GM18867 (cell line): ENCODE results near the gene MEOX1.
"Not testable (repeated sequence)": the region's sequence is repeated elsewhere in the genome, so short reads cannot be mapped to it uniquely, and the experiment has no call there.

Source experiments
- ATAC-seq: cut with Tn5 transposase; IDR thresholded peaks from one replicate; pipeline ENCODE4 v1.9.1; 2021; ENCODE audit warnings: mild to moderate bottlenecking, moderate library complexity; ENCODE audit not compliant: unreplicated experiment

Gene MEOX1

DNA sequence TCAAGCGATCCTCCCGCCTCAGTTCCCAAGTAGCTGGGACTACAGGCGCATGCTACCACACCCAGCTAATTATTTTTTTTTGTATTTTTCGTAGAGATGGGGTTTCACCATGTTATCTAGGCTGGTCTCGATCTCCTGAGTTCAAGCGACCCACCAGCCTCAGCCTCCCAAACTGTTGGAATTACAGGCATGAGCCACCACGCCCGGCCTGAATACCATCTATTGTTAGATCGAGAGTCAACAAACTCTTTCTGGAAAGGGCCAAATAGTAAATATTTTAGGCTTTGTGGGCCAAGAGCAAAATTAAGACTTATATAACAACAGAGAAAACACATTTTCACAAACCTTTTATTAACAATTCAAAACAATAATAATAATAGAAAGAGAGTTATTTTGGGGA is 41.6 kb downstream of the MEOX1 start:
- no peak for ATAC-seq

- ATAC-seq = no peak
These were observed 42.0 kb downstream of the MEOX1 start for GRCh38 chr17:43619705-43620104.

GRCh38 chr17:43618276-43618675 is 43.4 kb downstream of the MEOX1 start:
- ATAC-seq = no peak

DNA sequence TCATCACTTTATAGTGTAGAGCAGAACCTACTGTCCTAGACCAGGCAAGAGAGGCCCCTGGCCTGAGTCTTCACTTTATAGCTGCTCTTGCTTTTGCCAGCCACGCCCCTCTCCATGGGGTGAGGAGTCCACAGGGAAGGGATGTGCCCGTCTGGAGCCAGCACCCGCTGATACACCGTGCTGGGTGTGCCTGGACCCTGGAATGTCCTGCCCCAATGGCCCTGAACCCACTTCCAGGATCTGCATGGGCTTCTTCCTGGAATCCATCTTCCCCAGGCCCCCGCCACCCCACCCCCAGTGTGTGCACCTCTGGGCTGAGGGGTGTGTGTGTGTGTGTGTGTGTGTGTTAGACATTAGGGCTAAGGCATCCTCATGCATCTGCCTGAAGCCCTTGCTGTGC is 44.9 kb downstream of the MEOX1 start:
- no peak for ATAC-seq

- ATAC-seq = no peak
These were observed 45.3 kb downstream of the MEOX1 start for GRCh38 chr17:43616421-43616820.

- no peak for ATAC-seq
These were observed 45.7 kb downstream of the MEOX1 start for GRCh38 chr17:43616029-43616351.

GRCh38 chr17:43615330-43616028 is 46.2 kb downstream of the MEOX1 start:
- no peak for ATAC-seq

DNA sequence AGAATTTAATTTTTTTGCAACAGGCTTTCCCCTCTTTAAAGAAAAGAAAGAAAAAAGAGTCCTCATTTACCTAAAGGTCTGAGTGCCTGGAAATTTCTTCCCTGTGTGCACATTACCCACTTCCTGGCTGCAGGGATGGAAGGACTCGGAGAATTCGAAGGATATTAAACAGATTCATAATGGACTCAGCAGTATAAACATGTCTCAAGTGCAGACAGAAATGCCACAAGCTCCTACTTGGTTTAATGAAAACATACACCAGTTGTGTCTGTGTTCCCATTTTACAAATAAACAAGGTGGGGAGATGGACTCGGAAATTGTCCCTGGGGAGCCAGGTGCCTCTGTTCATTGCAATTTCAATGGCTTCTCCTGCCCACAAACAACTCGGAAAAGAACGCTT is 47.2 kb downstream of the MEOX1 start:
- ATAC-seq = no peak

DNA sequence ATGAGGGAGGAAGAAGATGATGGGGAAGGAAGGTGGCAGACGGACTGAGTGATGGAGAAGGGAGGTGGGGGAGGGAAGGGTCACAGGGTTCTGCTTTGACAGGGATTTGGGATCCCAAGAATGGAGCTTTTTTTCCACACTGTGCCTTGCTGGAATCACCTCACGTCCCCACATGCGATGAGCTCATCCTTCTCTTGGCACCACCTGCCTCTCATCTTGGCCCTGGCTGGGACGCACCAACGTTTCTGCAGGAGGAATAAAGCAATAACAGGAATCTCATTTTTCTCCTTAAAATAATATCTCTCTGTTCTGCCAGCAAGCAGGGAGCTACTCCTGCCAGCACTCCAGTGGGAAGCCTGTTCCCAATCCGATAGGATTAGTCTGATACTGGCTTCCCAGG is 47.8 kb downstream of the MEOX1 start:
- ATAC-seq = no peak

DNA sequence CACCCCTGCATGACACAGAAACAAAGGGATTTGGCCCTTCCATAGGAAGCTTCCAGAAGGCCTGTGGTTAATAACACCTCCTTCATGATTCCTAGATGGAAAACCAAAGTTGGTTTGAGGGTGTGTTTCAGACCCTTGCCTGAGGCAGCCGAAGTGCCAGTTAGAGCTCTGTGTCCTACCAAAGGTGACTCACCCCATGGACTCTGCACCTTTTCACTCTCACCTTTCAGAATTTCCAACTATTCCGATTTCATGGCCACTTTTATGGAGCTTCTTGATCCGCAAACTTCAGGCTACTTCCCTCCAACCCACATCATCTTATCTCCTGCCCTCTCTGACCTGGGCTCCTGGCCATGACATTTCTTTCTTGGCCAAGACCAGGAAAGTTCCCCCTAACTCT is 49.2 kb downstream of the MEOX1 start:
- ATAC-seq = no peak

DNA sequence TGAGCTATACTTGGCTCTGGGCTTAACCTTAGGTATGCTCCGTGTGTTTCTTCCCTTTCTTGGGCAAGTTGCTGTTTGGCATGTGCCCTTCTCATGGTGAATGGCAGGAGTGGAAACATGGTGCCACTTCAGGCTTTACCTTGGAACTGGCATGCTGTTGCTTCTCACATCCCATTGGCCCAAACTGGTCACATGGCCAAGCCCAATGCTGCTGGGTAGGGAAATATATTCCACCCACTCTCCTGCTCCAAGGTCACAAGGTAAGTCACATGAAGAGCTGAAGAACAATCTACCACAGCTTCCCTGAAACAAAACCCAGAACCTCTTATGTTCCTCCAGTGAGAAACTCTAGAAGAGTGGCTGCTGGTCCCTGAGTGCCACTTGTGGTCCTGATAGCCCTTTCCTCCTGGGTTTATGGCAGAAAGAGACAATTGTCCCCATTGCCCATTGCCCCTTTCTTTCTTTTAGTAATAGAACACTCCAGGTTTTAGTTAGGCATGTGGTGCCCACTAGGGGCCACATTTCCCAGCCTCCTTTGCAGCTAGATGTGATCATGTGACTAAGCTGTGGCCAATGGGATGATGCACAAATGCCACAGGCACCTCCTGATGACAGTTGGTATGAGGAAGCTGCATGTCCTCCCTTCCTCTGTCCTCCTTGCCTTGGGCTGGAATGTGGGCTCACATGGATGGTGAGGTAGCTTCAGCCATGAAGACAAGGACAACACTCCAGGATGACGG is 50.3 kb downstream of the MEOX1 start:
- no peak for ATAC-seq

GRCh38 chr17:43609613-43610385 is 51.9 kb downstream of the MEOX1 start:
- no peak for ATAC-seq

DNA sequence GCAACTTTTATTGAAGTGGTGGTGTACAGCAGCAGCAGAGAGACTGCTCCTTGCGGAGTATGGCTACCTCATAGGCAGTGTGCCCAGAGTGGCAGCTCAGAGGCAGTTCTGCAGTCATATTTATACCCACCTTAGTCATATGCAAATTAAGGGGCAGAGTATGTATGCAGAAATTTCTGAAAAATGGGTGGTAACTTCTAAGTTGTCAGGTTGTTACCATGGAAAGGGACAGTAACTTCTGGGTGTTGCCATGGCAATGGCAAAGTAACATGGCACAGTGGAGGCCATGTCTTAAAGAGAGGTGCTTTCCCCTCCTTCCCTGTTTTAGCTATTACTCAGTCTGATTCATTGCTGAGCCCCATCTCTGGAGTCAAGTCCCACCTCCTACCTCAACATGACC is 53.4 kb downstream of the MEOX1 start:
- no peak for ATAC-seq

DNA sequence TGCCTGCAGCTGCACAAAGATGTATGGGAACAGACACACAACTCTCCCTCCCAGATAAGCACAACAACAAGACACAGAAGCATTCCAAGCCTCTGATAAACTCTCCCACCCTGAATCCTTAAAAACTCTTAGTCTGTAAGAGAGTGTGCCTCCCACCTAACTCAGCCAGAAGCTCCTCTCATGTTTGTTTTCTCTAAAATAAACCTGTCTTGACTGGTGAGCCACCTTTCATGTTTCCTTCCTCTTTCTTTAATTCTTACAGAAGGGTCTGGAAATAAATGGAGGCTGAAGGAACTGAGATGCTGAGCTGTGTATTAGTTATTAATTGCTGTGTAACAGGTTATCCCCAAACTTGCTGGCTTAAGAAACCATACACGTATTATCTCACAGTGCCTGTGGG is 57.2 kb downstream of the MEOX1 start:
- no peak for ATAC-seq

DNA sequence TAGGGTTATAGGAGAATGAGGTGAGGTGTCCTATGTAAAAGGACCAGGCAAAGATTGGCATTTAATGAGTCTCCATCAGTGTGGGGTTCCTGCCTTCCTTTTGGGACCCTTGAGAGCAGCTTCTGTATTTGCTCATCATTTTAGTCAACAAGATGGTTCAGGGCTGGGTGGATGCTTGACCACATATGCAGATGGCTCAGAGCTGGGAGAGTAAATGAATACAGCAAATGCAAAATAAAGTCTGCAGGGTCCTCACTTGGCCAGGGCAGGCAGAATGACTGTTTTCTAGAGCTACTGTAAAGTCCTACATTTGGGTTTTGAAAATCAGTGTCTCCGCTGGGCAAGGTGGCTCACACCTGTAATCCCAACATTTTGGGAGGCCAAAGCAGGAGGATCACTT is 58.4 kb downstream of the MEOX1 start:
- no peak for ATAC-seq

- ATAC-seq = not testable (repeated sequence)
These were observed 59.2 kb downstream of the MEOX1 start for GRCh38 chr17:43602556-43602955.

DNA sequence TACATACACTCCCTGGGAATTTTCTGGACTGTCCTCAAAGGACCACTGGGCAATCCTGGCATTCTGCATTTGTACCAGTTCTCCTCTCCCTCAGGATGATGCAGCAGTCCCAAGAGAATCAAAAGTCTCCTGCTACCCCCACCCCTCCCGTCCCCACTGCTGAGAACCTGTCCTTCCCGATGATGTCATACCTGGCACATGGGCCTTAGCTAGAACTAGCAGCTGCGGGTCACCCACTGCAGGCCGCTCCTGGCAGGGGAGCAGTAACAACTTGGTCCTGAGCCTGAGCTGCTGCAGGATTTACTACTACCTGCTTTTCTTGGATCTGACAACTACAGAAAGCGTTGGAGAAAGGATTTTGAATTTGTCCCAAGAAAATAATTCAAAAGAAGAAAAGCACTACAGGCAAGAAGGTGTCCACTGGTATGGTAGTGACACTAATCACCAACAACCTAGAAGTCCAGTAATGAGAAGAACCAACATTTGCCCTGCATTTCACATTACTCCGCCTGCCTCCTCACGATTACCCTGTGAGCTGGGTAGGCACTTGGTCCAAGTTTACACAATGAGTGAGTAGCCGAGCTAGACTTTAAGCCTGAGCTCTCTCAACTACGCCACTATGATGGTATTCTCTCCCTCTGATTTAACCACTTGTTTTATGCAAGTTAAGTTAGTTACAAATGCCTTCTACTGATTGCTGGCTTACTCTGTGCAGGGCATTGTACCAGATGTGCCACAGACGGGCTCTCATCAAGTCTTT is 60.3 kb downstream of the MEOX1 start:
- ATAC-seq = no peak

DNA sequence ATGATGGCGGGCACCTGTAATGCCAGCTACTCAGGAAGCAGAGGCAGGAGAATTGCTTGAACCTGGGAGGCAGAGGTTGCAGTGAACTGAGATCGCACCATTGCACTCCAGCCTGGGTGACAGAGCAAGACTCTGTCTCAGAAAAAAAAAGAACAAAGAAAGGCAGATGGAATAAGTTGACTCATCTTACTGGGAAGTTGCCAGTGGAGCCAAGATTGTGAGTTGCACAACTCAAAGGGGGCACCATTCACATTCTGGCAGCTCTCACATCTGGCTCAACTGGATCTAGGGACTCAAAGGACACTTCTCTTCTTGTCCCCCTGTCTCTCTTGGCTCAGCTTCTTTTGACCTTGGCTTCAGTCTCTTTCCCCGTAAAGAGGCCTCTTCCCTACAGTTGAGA is 61.9 kb downstream of the MEOX1 start:
- ATAC-seq = no peak

DNA sequence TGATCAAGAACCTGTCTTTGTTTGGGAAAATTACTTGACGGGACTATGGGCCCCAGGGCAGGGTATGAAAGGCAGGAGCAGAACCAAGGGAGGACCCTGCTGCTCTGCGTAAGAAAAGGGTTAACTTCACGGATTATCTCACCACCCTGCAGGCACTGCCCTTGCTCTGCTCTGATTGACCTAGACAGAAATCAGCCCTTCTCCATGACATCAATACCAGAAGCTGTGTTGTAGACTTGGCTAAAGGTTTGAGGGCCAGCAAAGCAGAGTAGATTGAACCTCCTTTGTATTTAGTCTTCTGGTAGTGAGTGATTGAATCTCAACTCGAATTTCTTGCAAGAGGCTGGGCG is 62.7 kb downstream of the MEOX1 start:
- no peak for ATAC-seq

DNA sequence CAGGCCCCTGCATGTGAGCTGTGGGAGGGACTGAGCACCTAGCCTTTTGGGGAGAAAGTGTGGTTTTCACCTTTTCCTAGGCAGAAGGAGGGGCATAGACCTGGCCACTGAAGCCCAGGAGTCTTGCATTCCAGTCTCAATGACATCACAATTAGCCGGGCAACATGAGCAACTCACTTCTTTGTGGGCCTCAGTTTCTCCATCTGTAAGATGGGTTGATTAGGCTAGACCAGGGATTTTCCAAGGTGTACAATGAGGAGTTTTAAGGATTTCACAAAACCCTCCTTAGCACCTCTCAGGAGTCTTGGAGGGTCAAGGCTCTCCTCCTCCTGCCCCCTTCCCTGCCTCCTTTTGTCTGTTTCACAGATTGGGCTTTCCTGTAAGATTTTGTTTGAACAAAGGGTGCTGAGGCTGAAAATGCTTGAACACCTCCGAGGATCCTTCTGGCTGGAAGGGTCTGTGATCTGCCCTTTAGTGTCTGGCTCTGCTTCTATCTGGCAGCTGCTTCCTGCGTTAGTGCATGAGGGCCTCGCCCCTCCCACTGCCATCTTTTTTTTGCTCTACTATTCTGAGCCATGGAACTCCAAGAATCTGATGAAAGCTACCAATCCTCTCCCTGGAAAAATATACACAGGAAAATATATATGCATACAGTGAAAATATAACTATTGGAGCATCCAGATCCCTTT is 63.2 kb downstream of the MEOX1 start:
- ATAC-seq = no peak
